HG03175 (cell line): ENCODE results near the gene MCL1.
"Not testable (repeated sequence)": the region's sequence is repeated elsewhere in the genome, so short reads cannot be mapped to it uniquely, and the experiment has no call there.

ENCODE experiments used
- ATAC-seq: cut with Tn5 transposase; IDR thresholded peaks from one replicate; pipeline ENCODE4 v1.9.1; 2021; ENCODE audit warnings: mild to moderate bottlenecking, moderate library complexity; ENCODE audit not compliant: unreplicated experiment

Gene MCL1

GRCh38 chr1:150573648-150574071, 5.8 kb downstream of the MCL1 start:
- ATAC-seq, result not testable (repeated sequence)

- ATAC-seq, result no peak
Observed at GRCh38 chr1:150572918-150573647, 6.3 kb downstream of the MCL1 start.

- ATAC-seq, result no peak
Observed at GRCh38 chr1:150568594-150568966, 10.8 kb downstream of the MCL1 start.

- peak; percentile 23 for ATAC-seq
Observed at GRCh38 chr1:150567717-150568593, 11.5 kb downstream of the MCL1 start.

GRCh38 chr1:150567341-150567716, 12.1 kb downstream of the MCL1 start:
- peak; percentile 37 for ATAC-seq

- no peak for ATAC-seq
Observed at GRCh38 chr1:150566589-150567340, 12.6 kb downstream of the MCL1 start.

GRCh38 chr1:150565240-150565991, 14.0 kb downstream of the MCL1 start:
- not testable (repeated sequence) for ATAC-seq

- no peak for ATAC-seq
Observed at GRCh38 chr1:150564051-150564991, 15.1 kb downstream of the MCL1 start.

- peak; percentile 17 for ATAC-seq
Observed at GRCh38 chr1:150563340-150564038, 15.9 kb downstream of the MCL1 start.

GRCh38 chr1:150562446-150563339, 16.7 kb downstream of the MCL1 start:
- peak; percentile 36 for ATAC-seq

GRCh38 chr1:150561974-150562445, 17.4 kb downstream of the MCL1 start:
- peak; percentile 49 for ATAC-seq

- no peak for ATAC-seq
Observed at GRCh38 chr1:150561254-150561973, 18.0 kb downstream of the MCL1 start.

GRCh38 chr1:150560576-150561253, 18.7 kb downstream of the MCL1 start:
- ATAC-seq, result no peak

- ATAC-seq, result no peak
Observed at GRCh38 chr1:150560011-150560438, 19.4 kb downstream of the MCL1 start.

GRCh38 chr1:150559656-150560010, 19.8 kb downstream of the MCL1 start:
- ATAC-seq, result no peak

- no peak for ATAC-seq
Observed at GRCh38 chr1:150558761-150559655, 20.4 kb downstream of the MCL1 start.
